Measurements from ENCODE around the gene GAB2. TPM values are rescaled to one million over a fixed set of nuclear protein-coding genes. Genes with fewer than 3 reads are reported as not detected.
A peak's percentile ranks its signal among the peaks of the same experiment; 100 is the strongest.

The GAB2 gene
- total RNA-seq, 1 donor from 2014 or later, result 14.9 TPM

DNA sequence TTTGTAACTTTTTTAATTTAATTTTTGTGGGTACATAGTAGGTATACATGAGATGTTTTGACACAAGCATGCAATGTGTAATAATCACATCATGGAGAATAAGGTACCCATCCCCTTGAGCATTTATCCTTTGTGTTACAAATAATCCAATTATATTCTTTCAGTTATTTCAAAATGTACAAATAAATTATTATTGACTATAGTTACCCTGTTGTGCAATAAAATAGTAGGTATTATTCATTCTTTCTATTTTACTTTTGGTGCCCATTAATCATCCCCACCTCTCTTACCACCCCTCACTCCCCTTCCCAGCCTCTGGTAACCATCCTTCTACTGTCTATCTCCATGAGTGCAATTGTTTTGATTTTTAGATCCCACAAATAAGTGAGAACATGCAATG lies 83.5 kb downstream of the GAB2 start:
- ATAC-seq (ENCODE audit: poor library complexity) (no peak), DNase-seq (no peak)
- intact Hi-C loops (cut with DNase I), result no loop called here

DNA sequence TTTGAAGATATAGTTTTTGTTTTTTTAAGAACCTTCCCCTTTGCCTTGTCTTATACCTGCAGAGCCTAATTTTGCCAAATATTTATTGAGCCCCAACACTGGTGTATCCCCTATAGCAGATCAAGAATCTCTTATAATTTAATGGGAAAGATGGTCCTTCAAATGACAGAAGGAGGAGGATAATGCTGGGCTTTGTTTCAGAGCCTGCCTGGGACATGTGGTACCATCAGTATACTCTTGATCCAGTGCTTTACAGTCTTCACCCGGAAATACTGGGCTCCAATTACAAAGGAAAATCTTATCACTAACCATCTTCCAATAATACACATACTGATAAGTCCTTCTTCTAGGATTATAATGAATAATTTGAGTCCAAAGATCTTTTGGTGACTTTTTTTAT lies 84.7 kb downstream of the GAB2 start:
- intact Hi-C loops (cut with DNase I), result no loop called here
- DNase-seq (no peak), ATAC-seq (ENCODE audit: poor library complexity) (no peak)

GRCh38 chr11:78332174-78332866 lies 85.3 kb downstream of the GAB2 start:
- intact Hi-C loops (cut with DNase I), result no loop called here
- no peak for ATAC-seq (ENCODE audit: poor library complexity)

GRCh38 chr11:78331711-78332110 lies 85.9 kb downstream of the GAB2 start:
- DNase-seq (no peak), ATAC-seq (ENCODE audit: poor library complexity) (no peak)
- intact Hi-C loops (cut with DNase I), result no loop called here

More at GRCh38 chr11:78332174-78332866, 85.3 kb downstream of the GAB2 start:
- no peak for DNase-seq

- intact Hi-C loops (cut with DNase I), result no loop called here
- DNase-seq (no peak), ATAC-seq (ENCODE audit: poor library complexity) (no peak)
These were observed 87.3 kb downstream of the GAB2 start for GRCh38 chr11:78330361-78330760.

- intact Hi-C loops (cut with DNase I), result no loop called here
- no peak for DNase-seq
- ATAC-seq (ENCODE audit: poor library complexity), result no peak
These were observed 89.7 kb downstream of the GAB2 start for GRCh38 chr11:78327945-78328344.

GRCh38 chr11:78325274-78325781 lies 92.3 kb downstream of the GAB2 start:
- DNase-seq (no peak), ATAC-seq (ENCODE audit: poor library complexity) (no peak)
- intact Hi-C loops (cut with DNase I), result no loop called here

GRCh38 chr11:78323363-78323762 lies 94.3 kb downstream of the GAB2 start:
- no peak for DNase-seq
- ATAC-seq (ENCODE audit: poor library complexity), result no peak
- intact Hi-C loops (cut with DNase I), result no loop called here

- intact Hi-C loops (cut with DNase I), result no loop called here
- no peak for DNase-seq
- ATAC-seq (ENCODE audit: poor library complexity), result no peak
These were observed 98.1 kb downstream of the GAB2 start for GRCh38 chr11:78319453-78319955.

DNA sequence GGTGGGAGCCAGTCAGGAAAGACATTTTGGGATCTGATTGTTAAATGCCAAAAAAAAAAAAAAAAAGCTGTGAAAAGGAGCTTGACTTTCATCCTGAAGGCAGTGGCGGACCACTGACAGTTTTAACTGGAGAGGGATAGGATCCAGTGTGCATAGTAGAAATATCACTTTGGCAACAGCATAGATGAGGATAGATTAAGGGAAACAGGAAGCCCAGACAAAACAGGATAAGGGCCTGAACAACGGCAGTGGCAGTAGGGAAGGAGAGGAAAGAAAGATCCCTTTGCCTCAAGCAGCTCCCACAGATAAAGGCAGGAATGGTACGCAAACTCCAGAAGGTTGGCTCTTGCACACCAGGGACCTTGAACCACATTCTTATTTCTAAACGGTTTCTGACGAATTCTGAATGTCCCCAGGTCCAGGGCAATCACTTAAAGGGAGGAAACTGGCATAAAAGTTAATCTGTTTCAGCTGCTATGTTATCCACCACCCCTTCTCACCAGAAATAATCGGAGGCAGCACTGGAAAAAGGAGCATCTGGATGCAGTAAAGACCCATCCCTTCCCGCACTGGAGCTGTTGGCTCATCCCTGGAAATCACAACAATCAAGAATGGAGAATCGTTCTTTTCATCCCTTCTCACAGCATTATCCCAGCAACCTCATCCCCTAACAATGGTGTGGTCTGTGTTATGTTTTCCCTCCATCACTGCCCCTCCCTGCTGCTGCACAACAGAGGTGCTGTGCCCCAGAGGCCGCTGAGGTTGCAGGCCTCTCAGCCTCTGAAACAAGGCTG lies 99.1 kb downstream of the GAB2 start:
- ATAC-seq (ENCODE audit: poor library complexity), result no peak
- intact Hi-C loops (cut with DNase I), result no loop called here
- no peak for DNase-seq

DNA sequence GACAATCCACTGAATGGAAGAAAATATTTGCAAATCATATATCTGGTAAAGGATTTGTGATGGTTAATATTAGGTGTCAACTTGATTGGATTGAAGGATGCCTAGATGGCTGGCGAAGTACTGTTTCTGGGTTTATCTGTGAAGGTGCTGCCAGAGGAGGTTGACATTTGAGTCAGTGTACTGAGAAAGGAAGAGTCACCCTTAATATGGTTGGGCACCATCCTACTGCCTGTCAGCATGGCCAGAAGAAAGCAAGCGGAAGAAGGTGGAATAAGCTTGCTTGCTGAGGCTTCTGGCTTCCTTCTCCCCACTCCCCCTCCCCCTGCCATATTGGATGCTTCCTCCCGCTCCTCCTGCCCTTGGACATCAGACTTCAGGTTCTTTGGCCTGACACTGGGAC lies 101.9 kb downstream of the GAB2 start:
- ATAC-seq (ENCODE audit: poor library complexity) (no peak), DNase-seq (no peak)
- intact Hi-C loops (cut with DNase I), result no loop called here

GRCh38 chr11:78314762-78315161 lies 102.9 kb downstream of the GAB2 start:
- intact Hi-C loops (cut with DNase I), result no loop called here
- DNase-seq, result no peak

DNA sequence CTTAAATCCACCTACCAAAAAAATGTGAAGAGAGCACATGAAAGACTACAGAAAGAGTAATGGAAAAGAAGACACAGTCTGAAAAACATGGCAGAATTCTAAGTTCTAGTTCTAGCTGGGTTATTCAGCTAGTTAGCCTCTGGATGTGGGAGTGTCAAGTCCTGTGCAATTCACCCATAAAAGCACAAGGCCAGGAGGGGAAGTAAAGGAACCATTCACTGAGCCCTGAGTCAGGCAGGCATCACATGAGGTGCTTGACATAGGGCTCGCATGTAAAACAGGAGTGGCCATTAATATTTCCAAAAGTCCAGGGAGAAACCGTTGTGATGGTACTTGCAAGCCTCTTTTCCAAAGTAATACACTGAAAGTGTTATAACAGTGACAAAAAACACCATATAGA lies 103.7 kb downstream of the GAB2 start:
- intact Hi-C loops (cut with DNase I), result no loop called here
- no peak for DNase-seq
- no peak for ATAC-seq (ENCODE audit: poor library complexity)

More at GRCh38 chr11:78314762-78315161, 102.9 kb downstream of the GAB2 start:
- no peak for ATAC-seq (ENCODE audit: poor library complexity)

DNA sequence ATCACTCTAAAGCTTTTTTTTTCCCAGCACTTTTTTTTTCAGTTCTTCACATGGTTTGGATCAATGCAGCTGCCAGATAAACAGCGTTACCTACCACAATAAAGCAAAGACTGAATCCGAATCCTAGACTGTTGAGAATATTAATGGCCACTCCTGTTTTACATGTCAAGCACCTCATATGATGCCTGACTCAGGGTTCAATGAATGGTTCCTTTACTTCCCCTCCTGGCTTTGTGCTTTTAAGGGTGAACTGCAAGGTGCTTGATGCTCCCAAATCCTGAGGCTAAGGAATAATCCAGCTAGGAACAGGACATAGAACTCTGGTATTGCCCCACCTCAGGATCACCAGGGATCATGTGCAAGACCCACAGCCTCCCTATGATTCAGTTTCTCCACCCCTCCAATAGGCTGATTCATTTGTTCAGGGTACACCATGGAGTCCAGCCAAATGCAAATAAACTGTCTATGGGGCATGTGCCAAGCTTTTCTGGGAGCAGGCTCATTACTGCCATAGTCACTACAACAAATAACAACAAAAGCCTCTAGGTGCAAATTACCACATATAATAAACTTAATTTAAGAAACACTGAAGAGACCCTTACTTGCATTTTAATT lies 104.3 kb downstream of the GAB2 start:
- intact Hi-C loops (cut with DNase I), result no loop called here
- DNase-seq (no peak), ATAC-seq (ENCODE audit: poor library complexity) (peak; percentile 29)

- intact Hi-C loops (cut with DNase I), result no loop called here
- ATAC-seq (ENCODE audit: poor library complexity) (no peak), DNase-seq (no peak)
These were observed 104.9 kb downstream of the GAB2 start for GRCh38 chr11:78312712-78313111.

DNA sequence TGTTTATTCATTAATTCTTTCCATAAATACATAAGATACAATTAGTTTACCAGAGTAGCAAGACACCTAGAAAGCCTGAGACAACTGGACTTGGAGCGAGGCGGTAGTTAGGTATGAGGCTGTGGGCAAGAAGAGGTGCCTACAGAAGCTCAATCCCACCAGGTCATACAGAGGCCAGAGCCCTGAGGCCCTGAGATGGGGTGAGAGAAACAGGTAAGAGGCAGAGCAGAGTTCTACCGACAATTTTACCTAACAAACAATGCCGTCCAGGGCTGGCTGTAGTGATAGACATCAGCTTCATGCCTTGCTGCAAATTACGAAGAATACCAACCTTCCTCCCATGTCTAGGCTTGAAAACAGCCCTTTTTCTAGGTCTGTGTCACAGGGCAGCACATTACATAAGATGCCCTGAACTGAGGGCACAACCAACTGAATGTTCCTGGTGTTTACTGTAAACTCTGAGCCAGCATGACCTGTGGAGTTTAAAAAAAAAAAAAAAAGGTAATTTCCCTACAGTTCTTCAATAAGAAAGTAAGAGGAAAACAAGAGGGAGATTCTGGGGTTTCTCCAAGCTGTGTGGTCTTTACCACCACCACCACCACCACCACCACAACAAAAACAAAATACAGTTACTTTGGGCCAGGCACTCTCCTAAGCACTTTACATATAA lies 105.8 kb downstream of the GAB2 start:
- ATAC-seq (ENCODE audit: poor library complexity) (no peak), DNase-seq (no peak)
- intact Hi-C loops (cut with DNase I), result no loop called here

DNA sequence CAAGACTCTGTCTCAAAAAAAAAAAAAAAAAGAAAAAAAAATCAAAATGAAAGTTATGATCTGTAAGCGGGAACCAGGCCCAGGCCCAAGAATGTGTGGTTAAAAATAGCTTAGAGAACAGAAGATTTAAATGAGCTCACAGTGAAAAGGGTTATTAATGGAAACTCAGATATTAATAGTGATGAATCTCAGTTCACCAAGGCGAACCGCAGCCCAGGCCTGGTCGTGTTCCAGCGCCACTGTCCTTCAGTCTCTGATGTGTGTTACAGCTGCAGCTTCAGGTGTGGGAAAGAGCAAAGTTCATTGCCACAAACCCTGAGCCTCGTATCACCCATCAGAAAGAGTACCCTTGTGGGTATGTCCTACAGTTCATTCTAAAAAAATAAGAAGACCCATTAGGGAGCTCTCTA lies 107.1 kb downstream of the GAB2 start:
- intact Hi-C loops (cut with DNase I), result no loop called here
- DNase-seq, result peak; percentile 83
- peak; percentile 92 for ATAC-seq (ENCODE audit: poor library complexity)

DNA sequence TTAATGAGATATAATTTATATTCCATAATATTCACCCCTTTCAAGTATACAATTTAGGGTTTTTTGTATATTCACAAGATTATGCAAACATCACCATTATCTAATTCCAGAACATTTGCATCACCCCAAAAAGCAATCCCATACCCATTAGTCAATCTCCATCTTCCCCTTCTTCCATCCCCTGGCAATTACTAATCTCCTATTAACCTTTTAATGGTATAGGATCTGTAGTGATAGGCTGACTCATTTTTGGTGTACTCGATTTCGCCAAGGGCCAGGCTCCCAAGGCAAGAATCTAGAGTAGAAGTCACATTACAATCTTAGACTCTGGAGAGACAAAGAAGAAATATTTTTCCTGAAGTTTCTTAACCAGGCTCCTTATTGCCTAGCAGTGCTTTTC lies 113.4 kb downstream of the GAB2 start:
- DNase-seq, result no peak
- ATAC-seq (ENCODE audit: poor library complexity), result no peak
- intact Hi-C loops (cut with DNase I), result no loop called here

Data from Right ventricle myocardium superior (tissue), 1 donor.